Neural progenitor cell (in vitro differentiated cells): ENCODE measurements around the gene KCNE2. TPM values are rescaled to one million over a fixed set of nuclear protein-coding genes. Genes with fewer than 3 reads are reported as not detected.

Experiments used
- DNase-seq: peaks from one replicate; pipeline ENCODE4 v3.0.0-alpha.2; 2016; ENCODE audit warnings: low spot score
- H2AFZ ChIP-seq: fragments of 200-600 bp; sonication (generic); replicated peaks from 2 replicates; pipeline ENCODE4 v1.6.1; 2016; ENCODE audit warnings: antibody characterized with exemption
- H3F3A ChIP-seq: fragments of 200-600 bp; sonication (generic); 2 replicates; pipeline ENCODE4 v1.6.1; 2016; ENCODE audit warnings: antibody characterized with exemption, low read depth
- H3K27ac ChIP-seq: fragments of 200-600 bp; sonication (generic); 2 replicates; pipeline ENCODE4 v1.5.1; 2016; ENCODE audit warnings: mild to moderate bottlenecking
- H3K27me3 ChIP-seq: fragments of 200-600 bp; sonication (generic); 2 replicates; pipeline ENCODE4 v1.6.1; 2016; ENCODE audit warnings: mild to moderate bottlenecking, moderate library complexity
- H3K36me3 ChIP-seq: fragments of 200-600 bp; sonication (generic); 2 replicates; pipeline ENCODE4 v1.5.1; 2016
- H3K4me1 ChIP-seq: fragments of 200-600 bp; sonication (generic); 2 replicates; pipeline ENCODE4 v1.6.1; 2016; ENCODE audit warnings: mixed run types
- H3K4me2 ChIP-seq: fragments of 200-600 bp; sonication (generic); 2 replicates; pipeline ENCODE4 v1.6.1; 2016
- H3K4me3 ChIP-seq: fragments of 200-600 bp; sonication (generic); 2 replicates; pipeline ENCODE4 v1.5.1; 2016
- H3K79me2 ChIP-seq: fragments of 200-600 bp; sonication (generic); 2 replicates; pipeline ENCODE4 v1.6.1; 2016; ENCODE audit warnings: low read depth
- H3K9ac ChIP-seq: fragments of 200-600 bp; sonication (generic); 2 replicates; pipeline ENCODE4 v1.6.1; 2016
- H3K9me3 ChIP-seq: fragments of 200-600 bp; sonication (generic); 2 replicates; pipeline ENCODE4 v1.5.1; 2016; ENCODE audit warnings: low read depth
- H4K20me1 ChIP-seq: fragments of 200-600 bp; sonication (generic); 2 replicates; pipeline ENCODE4 v1.6.1; 2016; ENCODE audit warnings: low read depth
- H3K27ac Mint-ChIP-seq: 3 replicates; pipeline ENCODE4 v1.8.0; 2021; ENCODE audit warnings: mixed read lengths
- H3K27me3 Mint-ChIP-seq: 2 replicates; pipeline ENCODE4 v1.8.0; 2022; ENCODE audit warnings: low read depth, mild to moderate bottlenecking, inconsistent platforms, moderate library complexity, mixed read lengths; ENCODE audit not compliant: insufficient read depth
- H3K36me3 Mint-ChIP-seq: 3 replicates; pipeline ENCODE4 v1.8.0; 2021; ENCODE audit warnings: mixed read lengths
- H3K4me1 Mint-ChIP-seq: 3 replicates; pipeline ENCODE4 v1.8.0; 2021; ENCODE audit warnings: mixed read lengths
- H3K4me3 Mint-ChIP-seq: 3 replicates; pipeline ENCODE4 v1.8.0; 2021; ENCODE audit warnings: mild to moderate bottlenecking, moderate library complexity, mixed read lengths
- H3K9me3 Mint-ChIP-seq: 3 replicates; pipeline ENCODE4 v1.8.0; 2020; ENCODE audit warnings: mixed read lengths
- CTCF ChIP-seq: fragments of 200-600 bp; sonication (generic); IDR thresholded peaks from 2 replicates; pipeline ENCODE4 v1.5.1; 2017; ENCODE audit warnings: antibody characterized with exemption, mild to moderate bottlenecking
- EZH2 ChIP-seq: fragments of 200-600 bp; sonication (generic); IDR thresholded peaks from 2 replicates; pipeline ENCODE4 v1.6.1; 2017; ENCODE audit warnings: antibody characterized with exemption, mild to moderate bottlenecking, moderate library complexity
- EZH2phosphoT487 ChIP-seq: fragments of 200-600 bp; sonication (generic); IDR thresholded peaks from 2 replicates; pipeline ENCODE4 v1.6.1; 2017; ENCODE audit warnings: antibody characterized with exemption
- total RNA-seq: library from RNA; depleted of rRNA; stranded (reverse); fragments of >200 nt; gene quantifications from 2 replicates; pipeline ENCODE4 v1.2.3, GENCODE V29; 2015; ENCODE audit warnings: low replicate concordance

The KCNE2 gene
- total RNA-seq, 1 donor from 2014 or later = 0.19 TPM

GRCh38 chr21:34333121-34333739, 30.6 kb upstream of the KCNE2 start:
- Mint-ChIP-seq H3K4me3 (no peak overlapping the region), H3K9me3 (peaks cover 6% of the 10 kb centered on the region), H3K27me3 (peaks cover 4% of the 10 kb centered on the region), H3K4me1 (peaks cover 20% of the 10 kb centered on the region), H3K27ac (peak overlapping the region; percentile 18), H3K36me3 (no peaks in the 10 kb centered on the region)
- no peak for DNase-seq
- Histone ChIP-seq H3K4me1 (peaks cover 27% of the 10 kb centered on the region), H2AFZ (no peak overlapping the region), H3K9me3 (no peaks in the 10 kb centered on the region), H4K20me1 (no peaks in the 10 kb centered on the region), H3K4me3 (no peak overlapping the region), H3K36me3 (no peaks in the 10 kb centered on the region), H3K9ac (no peak overlapping the region), H3K79me2 (no peaks in the 10 kb centered on the region), H3K27ac (no peak overlapping the region), H3K27me3 (no peaks in the 10 kb centered on the region), H3K4me2 (no peak overlapping the region), H3F3A (peaks cover 13% of the 10 kb centered on the region)
- TF ChIP-seq EZH2phosphoT487 = no peak
- no peak for TF ChIP-seq CTCF
- TF ChIP-seq EZH2 = no peak

GRCh38 chr21:34335316-34335715, 28.5 kb upstream of the KCNE2 start:
- Histone ChIP-seq H3K4me1 (peaks cover 38% of the 10 kb centered on the region), H3K36me3 (no peaks in the 10 kb centered on the region), H3K79me2 (no peaks in the 10 kb centered on the region), H3K4me2 (peak overlapping the region; percentile 6), H3K4me3 (no peak overlapping the region), H3K9me3 (no peaks in the 10 kb centered on the region), H3K9ac (no peak overlapping the region), H3F3A (peaks cover 13% of the 10 kb centered on the region), H2AFZ (no peak overlapping the region), H3K27me3 (no peaks in the 10 kb centered on the region), H3K27ac (no peak overlapping the region), H4K20me1 (no peaks in the 10 kb centered on the region)
- Mint-ChIP-seq H3K27ac (no peak overlapping the region), H3K4me1 (peaks cover 30% of the 10 kb centered on the region), H3K9me3 (no peaks in the 10 kb centered on the region), H3K27me3 (peaks cover 2% of the 10 kb centered on the region), H3K4me3 (no peak overlapping the region), H3K36me3 (no peaks in the 10 kb centered on the region)
- peak; percentile 69 for DNase-seq
- TF ChIP-seq EZH2 (no peak), CTCF (no peak), EZH2phosphoT487 (no peak)

- Histone ChIP-seq H3K9ac (no peak overlapping the region), H3K4me2 (no peak overlapping the region), H4K20me1 (no peaks in the 10 kb centered on the region), H3K79me2 (no peaks in the 10 kb centered on the region), H3K27me3 (no peaks in the 10 kb centered on the region), H3K36me3 (no peaks in the 10 kb centered on the region), H3K9me3 (no peaks in the 10 kb centered on the region), H3K4me3 (no peak overlapping the region), H3K27ac (no peak overlapping the region), H3K4me1 (peaks cover 38% of the 10 kb centered on the region), H2AFZ (no peak overlapping the region), H3F3A (peaks cover 13% of the 10 kb centered on the region)
- DNase-seq = no peak
- peaks cover 2% of the 10 kb centered on the region for H3K36me3 Mint-ChIP-seq
- H3K27me3 Mint-ChIP-seq = peaks cover 2% of the 10 kb centered on the region
- TF ChIP-seq EZH2phosphoT487 = no peak
- no peak for TF ChIP-seq CTCF
- no peak for TF ChIP-seq EZH2
- no peak overlapping the region for H3K4me3 Mint-ChIP-seq
- no peak overlapping the region for H3K27ac Mint-ChIP-seq
- H3K9me3 Mint-ChIP-seq = no peaks in the 10 kb centered on the region
- H3K4me1 Mint-ChIP-seq = peaks cover 30% of the 10 kb centered on the region
Observed at GRCh38 chr21:34336245-34336644, 27.6 kb upstream of the KCNE2 start.
